Activated T-helper 1 cell treated with anti-CD3 and anti-CD28 coated beads, Interleukin-12 subunit alpha, Interleukin-12 subunit beta, Interleukin-2, Interleukin-4 antibody, amounts not matched to agents 30 ng/mL and 10 ng/mL and 1 ng/mL, durations not matched to agents 14 hours and 24 hours and 36 hours (primary cell): Measurements from ENCODE around the gene LAMTOR5. TPM values are rescaled to one million over a fixed set of nuclear protein-coding genes. Genes with fewer than 3 reads are reported as not detected.
"Not testable (repeated sequence)": the region's sequence is repeated elsewhere in the genome, so short reads cannot be mapped to it uniquely, and the experiment has no call there.

Experiments
- DNase-seq: peaks from one replicate; pipeline ENCODE4 v3.0.0; 2021; ENCODE audit warnings: low spot score
- H3K27ac Mint-ChIP-seq: one replicate; pipeline ENCODE4 v1.8.0; 2021; ENCODE audit warnings: mild to moderate bottlenecking, mixed read lengths
- H3K27me3 Mint-ChIP-seq: one replicate; pipeline ENCODE4 v1.8.0; 2022; ENCODE audit warnings: mild to moderate bottlenecking, moderate library complexity, mixed read lengths; ENCODE audit not compliant: insufficient read depth
- H3K36me3 Mint-ChIP-seq: one replicate; pipeline ENCODE4 v1.8.0; 2021; ENCODE audit warnings: low read depth, mixed read lengths
- H3K4me1 Mint-ChIP-seq: one replicate; pipeline ENCODE4 v1.8.0; 2021; ENCODE audit warnings: low read depth, mixed read lengths
- H3K4me3 Mint-ChIP-seq: one replicate; pipeline ENCODE4 v1.8.0; 2021; ENCODE audit warnings: mild to moderate bottlenecking, moderate library complexity, mixed read lengths
- H3K9me3 Mint-ChIP-seq: one replicate; pipeline ENCODE4 v1.8.0; 2021; ENCODE audit warnings: mixed read lengths
- intact Hi-C: fragments of 100-400 bp; cut with micrococcal nuclease; formaldehyde crosslinking; loops from one replicate; pipeline ENCODE4 v1.15.1; 2024
- total RNA-seq: library from RNA; stranded (reverse); gene quantifications from 2 replicates; pipeline ENCODE4 v1.2.3, GENCODE V29; 2022

LAMTOR5 gene
- total RNA-seq, 1 donor from 2014 or later: 163 TPM

DNA sequence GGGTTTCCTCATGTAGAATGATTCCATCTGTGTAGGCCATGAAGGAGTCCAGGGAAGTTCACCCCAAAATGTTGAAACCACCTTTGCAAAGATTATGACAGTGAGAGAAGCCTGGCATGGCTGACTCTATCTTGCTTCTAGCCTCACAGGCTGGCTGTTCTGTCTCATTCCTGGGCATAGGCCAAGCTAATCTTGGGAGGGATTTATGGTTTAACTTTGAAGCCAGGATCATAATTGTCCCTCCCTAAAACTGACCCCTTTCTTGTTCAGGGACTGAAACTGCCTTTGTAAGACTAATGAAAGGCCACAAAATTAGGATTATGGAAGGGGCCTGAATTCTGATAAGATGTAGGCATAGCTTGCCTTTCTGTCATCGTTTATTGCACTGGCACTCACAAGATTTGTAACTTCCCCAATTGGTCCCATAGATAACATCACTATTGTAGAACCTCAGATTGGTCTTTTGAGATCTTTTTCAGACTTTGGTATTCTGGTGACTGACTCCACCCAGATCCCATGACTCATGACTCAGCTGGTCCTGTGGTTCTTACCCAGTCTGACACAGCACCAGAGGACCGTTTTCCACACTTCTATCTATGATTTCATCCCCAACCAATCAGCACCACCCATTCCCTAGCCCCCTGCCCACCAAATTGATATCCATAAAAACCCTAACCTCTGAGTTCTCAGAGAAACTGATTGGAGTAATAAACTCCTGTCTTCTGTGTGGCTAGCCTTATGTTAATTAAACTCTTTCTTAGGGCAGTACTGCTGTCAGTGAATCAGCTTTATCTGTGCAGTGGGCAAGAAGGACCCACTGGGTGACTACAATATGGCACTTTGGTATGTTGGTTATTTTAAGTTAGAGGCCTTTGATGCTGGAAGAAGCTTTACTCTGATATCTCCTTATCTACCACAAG, 13.6 kb upstream of the LAMTOR5 start:
- DNase-seq: no peak
- no peaks in the 10 kb centered on the region for H3K9me3 Mint-ChIP-seq
- no peak overlapping the region for H3K4me3 Mint-ChIP-seq
- no peak overlapping the region for H3K27ac Mint-ChIP-seq
- no peaks in the 10 kb centered on the region for H3K36me3 Mint-ChIP-seq
- peaks cover 7% of the 10 kb centered on the region for H3K4me1 Mint-ChIP-seq
- H3K27me3 Mint-ChIP-seq: peaks cover 6% of the 10 kb centered on the region
- intact Hi-C loops: no loop called here

DNA sequence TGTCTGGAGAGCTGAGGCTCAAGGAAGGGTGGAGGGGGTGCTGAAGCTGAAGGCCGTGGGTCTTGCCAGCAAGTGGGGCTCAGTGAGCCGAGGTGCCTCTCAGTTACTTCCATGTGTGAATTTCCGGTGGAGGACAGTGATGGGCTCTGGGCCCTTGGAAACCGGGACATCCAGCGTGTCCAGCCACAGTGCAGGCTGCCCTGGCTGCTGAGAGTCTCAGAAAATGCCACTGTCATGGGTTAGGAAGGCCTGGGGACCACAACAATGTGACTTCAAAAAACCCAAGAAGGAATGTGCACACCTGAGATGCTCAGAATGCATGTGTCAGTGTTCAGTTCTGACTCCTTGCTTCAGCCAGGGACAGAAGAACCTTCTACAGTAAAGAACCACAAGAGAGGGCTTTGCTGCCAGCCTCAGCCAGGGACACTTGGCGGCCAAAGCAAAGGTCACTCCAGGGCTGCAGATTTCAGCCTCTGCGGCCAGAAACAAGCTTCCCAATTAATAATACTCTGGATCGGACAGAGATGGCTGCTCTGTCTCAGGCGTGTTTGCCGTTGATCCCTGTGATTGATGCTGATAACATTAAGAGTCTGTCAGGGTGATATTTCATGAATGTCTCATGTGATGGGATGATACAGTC, 12.6 kb upstream of the LAMTOR5 start:
- Mint-ChIP-seq H3K27ac (no peak overlapping the region), H3K4me1 (peaks cover 7% of the 10 kb centered on the region), H3K36me3 (no peaks in the 10 kb centered on the region), H3K27me3 (peaks cover 6% of the 10 kb centered on the region), H3K4me3 (no peak overlapping the region), H3K9me3 (no peaks in the 10 kb centered on the region)
- intact Hi-C loops: no loop called here
- DNase-seq: no peak

DNA sequence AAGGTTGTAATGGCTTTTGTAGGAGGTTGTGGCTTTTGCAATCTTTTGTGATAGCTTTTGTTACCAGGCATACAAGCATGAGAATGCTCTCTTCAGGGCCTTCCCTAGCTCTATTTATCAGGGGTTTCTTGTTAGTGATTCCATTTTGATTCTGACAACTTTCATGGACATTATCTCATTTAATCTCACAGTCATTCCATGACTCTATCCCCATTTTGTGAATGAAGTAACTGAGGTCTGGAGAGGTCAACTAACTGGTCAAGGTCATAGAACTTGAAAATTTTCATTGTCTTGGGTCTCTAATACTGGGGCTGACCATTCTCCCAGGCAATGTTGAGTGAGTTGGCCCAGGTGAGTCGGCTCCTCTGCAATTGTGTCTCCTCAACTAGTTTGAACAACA, 11.2 kb upstream of the LAMTOR5 start:
- Mint-ChIP-seq H3K4me1 (peaks cover 7% of the 10 kb centered on the region), H3K36me3 (peaks cover 2% of the 10 kb centered on the region), H3K27me3 (peaks cover 8% of the 10 kb centered on the region), H3K27ac (no peak overlapping the region), H3K4me3 (no peak overlapping the region), H3K9me3 (no peaks in the 10 kb centered on the region)
- intact Hi-C loops: loop anchor here (10.0 kb wide), 1 partner anchor 366 kb away; no protein-coding TSS in a partner anchor
- DNase-seq: no peak

DNA sequence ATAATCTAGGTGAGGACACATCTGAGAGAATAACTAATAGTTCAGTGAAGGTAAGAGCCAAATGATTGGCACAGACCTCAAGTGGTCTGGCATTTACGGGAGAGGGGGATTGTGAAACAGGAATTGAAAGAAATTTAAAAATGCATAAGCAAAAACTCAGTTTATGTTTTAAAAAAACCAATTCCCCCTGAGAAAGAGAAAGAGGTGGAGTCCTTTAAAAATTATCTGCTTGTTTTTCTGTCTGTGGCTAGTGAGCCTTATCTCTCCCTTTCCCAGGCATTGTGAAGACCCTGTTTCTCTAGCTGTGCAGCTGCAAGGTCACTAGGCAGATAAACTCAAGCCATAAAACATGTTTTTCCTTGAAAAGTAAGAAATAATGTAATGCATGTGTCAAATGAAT, 5.6 kb upstream of the LAMTOR5 start:
- H3K9me3 Mint-ChIP-seq, H3K27ac Mint-ChIP-seq, H3K4me1 Mint-ChIP-seq, DNase-seq, H3K4me3 Mint-ChIP-seq, H3K36me3 Mint-ChIP-seq, H3K27me3 Mint-ChIP-seq: not testable (repeated sequence)
- intact Hi-C loops: loop anchor here (10.0 kb wide), 1 partner anchor 372 kb away; no protein-coding TSS in a partner anchor

DNA sequence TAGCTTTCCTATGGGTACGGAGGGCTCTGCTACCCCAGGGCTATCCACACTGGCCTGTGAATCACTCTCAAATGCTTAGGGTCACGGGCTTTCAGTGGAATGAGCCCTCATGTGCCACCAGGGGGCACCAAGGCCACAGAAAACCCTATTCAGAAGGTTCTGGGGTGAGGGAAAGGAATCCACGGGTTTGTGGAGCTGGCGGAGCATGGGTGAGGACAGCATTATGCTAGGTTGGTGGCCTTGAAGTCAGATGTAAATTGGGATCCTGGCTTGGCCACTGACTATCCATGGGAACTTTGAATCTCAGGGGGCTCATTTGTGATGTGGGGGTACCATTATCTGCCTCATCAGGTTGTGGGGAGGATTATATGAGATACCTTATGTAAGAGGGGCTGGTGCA, 5.1 kb upstream of the LAMTOR5 start:
- Mint-ChIP-seq H3K9me3 (no peaks in the 10 kb centered on the region), H3K27me3 (peaks cover 5% of the 10 kb centered on the region), H3K4me3 (no peak overlapping the region), H3K4me1 (peaks cover 13% of the 10 kb centered on the region), H3K27ac (no peak overlapping the region), H3K36me3 (peaks cover 6% of the 10 kb centered on the region)
- intact Hi-C loops: loop anchor here (1.0 to 10.0 kb wide), 4 partner anchors 48 to 372 kb away; no protein-coding TSS in a partner anchor
- DNase-seq: peak; percentile 46

DNA sequence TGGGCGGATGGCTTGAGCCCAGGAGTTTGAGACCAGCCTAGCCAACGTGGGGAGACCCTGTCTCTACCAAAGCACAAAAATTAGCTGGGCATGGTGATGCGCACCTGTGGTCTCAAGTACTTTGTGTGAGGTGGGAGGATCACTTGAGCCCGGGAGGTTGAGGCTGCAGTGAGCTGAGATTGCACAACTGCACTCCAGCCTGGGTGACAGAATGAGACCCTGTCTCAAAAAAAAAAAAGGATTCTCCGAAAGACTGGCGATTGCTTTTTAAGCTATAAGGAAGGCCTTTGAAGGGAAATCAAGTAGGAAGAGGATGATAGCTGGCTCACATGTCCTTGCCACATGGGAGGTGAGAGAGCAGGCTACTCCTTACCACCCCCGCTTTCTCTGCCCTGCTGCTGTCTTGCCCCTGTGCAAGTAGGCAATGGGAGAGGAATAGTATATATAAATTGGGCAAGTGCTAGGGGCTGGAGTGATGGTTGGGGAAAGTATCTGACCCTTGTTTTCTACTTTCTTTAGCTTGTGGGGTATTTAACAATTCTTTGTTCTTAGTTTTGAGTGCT, 3.8 kb upstream of the LAMTOR5 start:
- Mint-ChIP-seq H3K9me3 (no peaks in the 10 kb centered on the region), H3K4me1 (peaks cover 17% of the 10 kb centered on the region), H3K27ac (no peak overlapping the region), H3K27me3 (peaks cover 5% of the 10 kb centered on the region), H3K36me3 (peaks cover 9% of the 10 kb centered on the region), H3K4me3 (no peak overlapping the region)
- intact Hi-C loops: loop anchor here (10.0 kb wide), 1 partner anchor 374 kb away; no protein-coding TSS in a partner anchor
- no peak for DNase-seq

DNA sequence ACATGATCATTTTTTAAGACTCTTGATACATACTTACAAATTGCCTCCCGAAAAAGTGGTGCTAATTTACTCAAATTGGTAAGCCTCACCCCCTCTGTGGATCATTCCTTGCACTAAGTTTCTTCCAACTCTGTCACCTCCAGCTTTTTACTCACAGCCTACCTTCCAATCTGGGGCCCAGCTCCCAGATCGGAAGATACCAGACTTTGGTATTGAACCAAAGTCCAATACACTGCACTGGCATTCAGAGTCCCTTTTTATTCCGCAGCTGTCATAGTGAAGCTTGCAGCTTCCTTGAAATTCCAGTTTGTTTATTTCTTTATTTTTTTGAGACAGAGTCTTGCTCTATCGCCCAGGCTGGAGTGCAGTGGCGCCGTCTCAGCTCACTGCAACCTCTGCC, 1.8 kb upstream of the LAMTOR5 start:
- peaks cover 5% of the 10 kb centered on the region for H3K27me3 Mint-ChIP-seq
- H3K4me3 Mint-ChIP-seq: peak overlapping the region; percentile 100
- peaks cover 22% of the 10 kb centered on the region for H3K4me1 Mint-ChIP-seq
- H3K27ac Mint-ChIP-seq: no peak overlapping the region
- DNase-seq: no peak
- peaks cover 11% of the 10 kb centered on the region for H3K36me3 Mint-ChIP-seq
- intact Hi-C loops: loop anchor here (5.0 to 10.0 kb wide), 4 partner anchors 208 to 465 kb away; partner anchors contain the start of genes CD53 and STRIP1
- H3K9me3 Mint-ChIP-seq: no peaks in the 10 kb centered on the region

DNA sequence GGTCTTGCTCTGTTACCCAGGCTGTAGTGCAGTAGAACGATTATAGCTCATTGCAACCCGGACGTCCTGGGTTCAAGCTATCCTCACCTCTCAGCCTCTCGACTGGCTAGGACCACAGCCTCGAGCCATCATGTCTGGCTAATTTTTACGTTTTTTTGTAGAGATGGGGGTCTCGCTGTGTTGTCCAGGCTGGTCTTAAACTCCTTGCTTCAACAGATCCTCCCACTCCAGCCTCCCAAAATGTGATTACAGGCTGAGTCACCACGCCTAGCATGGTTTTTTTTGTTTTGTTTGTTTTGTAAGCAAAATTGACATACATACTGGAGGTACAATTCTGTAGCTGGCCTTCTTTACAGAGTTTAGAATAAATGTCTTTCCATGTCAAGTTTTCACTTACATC, 994 bp upstream of the LAMTOR5 start:
- peaks cover 16% of the 10 kb centered on the region for H3K36me3 Mint-ChIP-seq
- intact Hi-C loops: loop anchor here (5.0 to 10.0 kb wide), 4 partner anchors 209 to 466 kb away; partner anchors contain the start of genes CD53 and STRIP1
- H3K9me3 Mint-ChIP-seq: no peaks in the 10 kb centered on the region
- H3K27ac Mint-ChIP-seq: peak overlapping the region; percentile 40
- DNase-seq: no peak
- peak overlapping the region; percentile 100 for H3K4me3 Mint-ChIP-seq
- no peaks in the 10 kb centered on the region for H3K27me3 Mint-ChIP-seq
- peaks cover 22% of the 10 kb centered on the region for H3K4me1 Mint-ChIP-seq

DNA sequence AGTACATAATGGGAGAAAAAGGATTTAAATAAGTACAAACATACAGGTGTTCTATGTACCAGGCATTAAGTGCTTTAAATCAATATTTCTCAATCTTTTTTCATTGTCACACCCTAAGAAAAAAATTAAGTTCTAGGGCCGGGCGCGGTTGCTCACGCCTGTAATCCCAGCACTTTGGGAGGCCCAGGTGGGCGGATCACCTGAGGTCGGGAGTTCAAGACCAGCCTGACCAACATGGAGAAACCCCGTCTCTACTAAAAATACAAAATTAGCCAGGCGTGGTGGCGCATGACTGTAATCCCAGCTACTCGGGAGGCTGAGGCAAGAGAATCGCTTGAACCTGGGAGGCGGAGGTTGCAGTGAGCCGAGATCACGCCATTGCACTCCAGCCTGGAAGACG, 1.1 kb downstream of the LAMTOR5 start:
- Mint-ChIP-seq H3K36me3 (peaks cover 19% of the 10 kb centered on the region), H3K27ac (peak overlapping the region; percentile 100), H3K4me1 (peaks cover 22% of the 10 kb centered on the region), H3K4me3 (peak overlapping the region; percentile 100)
- intact Hi-C loops: loop anchor here (2.0 to 10.0 kb wide), 6 partner anchors 58 to 786 kb away; partner anchors contain the start of genes CD53 and STRIP1
- H3K9me3 Mint-ChIP-seq, DNase-seq, H3K27me3 Mint-ChIP-seq: not testable (repeated sequence)

DNA sequence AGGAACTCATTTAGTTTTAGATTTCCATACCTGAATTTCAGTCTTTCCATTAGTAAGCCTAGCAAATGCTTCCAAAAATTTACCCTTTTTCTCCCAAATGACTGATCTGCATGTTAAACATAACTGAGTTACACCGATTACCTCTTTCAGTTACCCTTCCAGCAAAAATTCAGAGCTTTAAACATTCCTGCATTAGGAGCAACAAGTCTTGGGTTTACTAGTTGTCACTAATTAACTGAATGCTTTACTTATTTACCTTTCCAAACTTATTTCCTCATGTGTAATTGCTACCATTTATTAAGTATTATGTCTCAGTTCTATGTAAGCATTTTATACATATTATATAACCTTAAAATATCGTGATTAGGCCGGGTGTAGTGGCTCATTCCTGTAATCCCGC, 3.1 kb downstream of the LAMTOR5 start:
- intact Hi-C loops: loop anchor here (10.0 kb wide), 2 partner anchors 370 to 470 kb away; partner anchors contain the start of genes CD53 and STRIP1
- Mint-ChIP-seq H3K27ac (no peak overlapping the region), H3K4me1 (peaks cover 22% of the 10 kb centered on the region), H3K36me3 (peaks cover 22% of the 10 kb centered on the region), H3K27me3 (no peaks in the 10 kb centered on the region), H3K4me3 (no peak overlapping the region), H3K9me3 (no peaks in the 10 kb centered on the region)
- no peak for DNase-seq

DNA sequence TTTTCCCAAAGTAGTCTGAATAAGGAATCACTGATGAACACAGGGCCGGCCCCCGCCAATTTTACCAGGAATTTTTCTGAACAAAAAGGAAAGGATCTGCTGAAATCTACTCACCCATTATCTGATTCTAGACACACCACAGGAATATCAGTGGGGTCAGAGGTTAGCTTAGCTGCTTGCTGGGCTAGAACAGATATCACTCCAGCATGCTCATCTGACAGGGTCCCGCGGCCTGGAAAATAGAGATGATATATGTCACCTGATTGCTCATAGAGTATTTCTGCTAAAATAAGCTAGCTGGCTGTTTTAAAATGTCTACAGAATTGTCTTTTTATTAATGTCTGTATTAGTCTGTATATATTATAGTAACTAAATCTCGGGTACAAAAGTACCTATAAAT, 3.7 kb downstream of the LAMTOR5 start:
- intact Hi-C loops: loop anchor here (10.0 kb wide), 2 partner anchors 369 to 471 kb away; partner anchors contain the start of genes CD53 and STRIP1
- H3K27me3 Mint-ChIP-seq: no peaks in the 10 kb centered on the region
- H3K4me1 Mint-ChIP-seq: peaks cover 21% of the 10 kb centered on the region
- no peak for DNase-seq
- no peaks in the 10 kb centered on the region for H3K9me3 Mint-ChIP-seq
- H3K4me3 Mint-ChIP-seq: no peak overlapping the region
- H3K36me3 Mint-ChIP-seq: peaks cover 22% of the 10 kb centered on the region
- no peak overlapping the region for H3K27ac Mint-ChIP-seq

DNA sequence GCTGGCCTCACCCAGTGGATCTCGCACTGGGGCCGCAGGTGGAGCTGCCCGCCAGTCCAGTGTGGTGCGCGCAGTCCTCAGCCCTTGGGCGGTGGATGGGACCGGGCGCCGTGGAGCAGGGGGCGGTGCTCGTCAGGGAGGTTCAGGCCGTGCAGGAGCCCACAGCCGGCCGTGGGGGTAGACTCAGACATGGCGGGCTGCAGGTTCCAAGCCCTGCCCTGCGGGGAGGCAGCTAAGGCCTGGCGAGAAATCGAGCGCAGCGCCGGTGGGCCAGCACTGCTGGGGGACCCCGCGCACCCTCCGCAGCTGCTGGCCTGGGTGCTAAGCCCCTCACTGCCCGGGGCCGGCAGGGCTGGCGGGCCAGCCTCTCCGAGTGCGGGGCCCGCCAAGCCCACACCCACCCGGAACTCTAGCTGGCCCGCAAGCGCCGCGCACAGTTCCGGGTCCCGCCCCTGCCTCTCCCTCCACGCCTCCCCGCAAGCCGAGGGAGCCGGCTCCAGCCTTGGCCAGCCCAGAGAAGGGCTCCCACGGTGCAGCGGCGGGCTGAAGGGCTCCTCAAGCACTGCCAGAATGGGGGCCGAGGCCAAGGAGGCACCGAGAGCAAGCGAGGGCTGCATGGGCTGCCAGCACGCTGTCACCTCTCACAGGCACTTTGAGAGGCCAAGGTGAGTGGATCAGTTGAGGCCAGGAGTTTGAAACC, 11.1 kb downstream of the LAMTOR5 start:
- not testable (repeated sequence) for H3K4me3 Mint-ChIP-seq

More for the DNA sequence above, 11.1 kb downstream of the LAMTOR5 start:
- H3K27ac Mint-ChIP-seq, DNase-seq, H3K9me3 Mint-ChIP-seq, H3K27me3 Mint-ChIP-seq, intact Hi-C loops, H3K4me1 Mint-ChIP-seq: not testable (repeated sequence)
- H3K36me3 Mint-ChIP-seq: peaks cover 21% of the 10 kb centered on the region
